ENCODE data around the gene HOTAIR. TPM values are rescaled to one million over a fixed set of nuclear protein-coding genes. Genes with fewer than 3 reads are reported as not detected.
A peak's percentile ranks its signal among the peaks of the same experiment; 100 is the strongest.

The HOTAIR gene
- total RNA-seq, 1 donor from 2014 or later: not detected

- no peak for DNase-seq
These were observed 37.1 kb upstream of the HOTAIR start for GRCh38 chr12:54011665-54012532.

- no peak for DNase-seq
These were observed 36.4 kb upstream of the HOTAIR start for GRCh38 chr12:54010972-54011664.

GRCh38 chr12:54010053-54010971, 35.6 kb upstream of the HOTAIR start:
- DNase-seq: no peak

GRCh38 chr12:54009171-54010052, 34.7 kb upstream of the HOTAIR start:
- no peak for DNase-seq

- no peak for DNase-seq
These were observed 33.5 kb upstream of the HOTAIR start for GRCh38 chr12:54008260-54008552.

GRCh38 chr12:54007538-54008259, 32.9 kb upstream of the HOTAIR start:
- no peak for DNase-seq

- DNase-seq: no peak
These were observed 31.9 kb upstream of the HOTAIR start for GRCh38 chr12:54006559-54007220.

- DNase-seq: peak; percentile 25
These were observed 31.3 kb upstream of the HOTAIR start for GRCh38 chr12:54005853-54006558.

GRCh38 chr12:54005531-54005852, 30.7 kb upstream of the HOTAIR start:
- DNase-seq: no peak

- DNase-seq: no peak
These were observed 30.2 kb upstream of the HOTAIR start for GRCh38 chr12:54004841-54005530.

- DNase-seq: no peak
These were observed 29.5 kb upstream of the HOTAIR start for GRCh38 chr12:54004063-54004840.

- no peak for DNase-seq
These were observed 28.9 kb upstream of the HOTAIR start for GRCh38 chr12:54003625-54004024.

GRCh38 chr12:54002915-54003389, 28.2 kb upstream of the HOTAIR start:
- no peak for DNase-seq

- DNase-seq: no peak
These were observed 27.6 kb upstream of the HOTAIR start for GRCh38 chr12:54002278-54002914.

- no peak for DNase-seq
These were observed 26.8 kb upstream of the HOTAIR start for GRCh38 chr12:54001283-54002187.

Data from occipital lobe (tissue), 2 donors.